GM12801 (cell line): ENCODE results near the gene SGSM1.

Experiments
- CTCF ChIP-seq: IDR thresholded peaks from one replicate; pipeline ENCODE4 v1.5.1; 2011; ENCODE audit warnings: control low read depth; ENCODE audit not compliant: insufficient read length; ENCODE audit errors: extremely low read depth

SGSM1 gene

GRCh38 chr22:24951942-24952836, 146.2 kb downstream of the SGSM1 start, which contains the start of gene KIAA1671:
Gene KIAA1671, plus strand, starts transcription at chr22:24952716. Its CDS starts 75,284 bp downstream, at chr22:25028000.
- no peak for TF ChIP-seq CTCF

GRCh38 chr22:24952837-24953383, 146.9 kb downstream of the SGSM1 start:
- no peak for TF ChIP-seq CTCF

- TF ChIP-seq CTCF: no peak
Measured at GRCh38 chr22:24953384-24954113, 147.5 kb downstream of the SGSM1 start.

- TF ChIP-seq CTCF: no peak
Measured at GRCh38 chr22:24954114-24954463, 148.1 kb downstream of the SGSM1 start.

GRCh38 chr22:24954856-24955255, 148.8 kb downstream of the SGSM1 start:
- no peak for TF ChIP-seq CTCF

GRCh38 chr22:24957043-24957442, 151.0 kb downstream of the SGSM1 start:
- TF ChIP-seq CTCF: no peak

GRCh38 chr22:24961217-24961844, 155.3 kb downstream of the SGSM1 start:
- TF ChIP-seq CTCF: no peak
